SK-N-SH (cell line): Measurements from ENCODE around the gene PYCR2.

Experiments
- EP300 ChIP-seq, 2 experiments: IDR thresholded peaks; 2 replicates each; pipeline versions ENCODE4 v1.4.0 to v1.6.1; 2012; ENCODE audit warnings: borderline replicate concordance in 1 of 2, low read depth in 1 of 2, low read length in 1 of 2
- EZH2phosphoT487 ChIP-seq: fragments of 200-600 bp; sonication (generic); IDR thresholded peaks from 2 replicates; pipeline ENCODE4 v1.6.1; 2017; ENCODE audit warnings: low read depth, mixed run types, mild to moderate bottlenecking, antibody characterized with exemption, moderate library complexity, borderline replicate concordance
- GABPA ChIP-seq: IDR thresholded peaks from 2 replicates; pipeline ENCODE4 v1.4.0; 2012; ENCODE audit warnings: low read depth, mild to moderate bottlenecking
- MAX ChIP-seq: IDR thresholded peaks from 2 replicates; pipeline ENCODE4 v1.4.0; 2012; ENCODE audit warnings: low read depth
- NFIC ChIP-seq: IDR thresholded peaks from 2 replicates; pipeline ENCODE4 v1.4.0; 2012; ENCODE audit warnings: borderline replicate concordance
- POLR2AphosphoS5 ChIP-seq: IDR thresholded peaks from 2 replicates; pipeline ENCODE4 v1.6.1; 2012; ENCODE audit warnings: low read depth, low read length
- RAD21 ChIP-seq: IDR thresholded peaks from 2 replicates; pipeline ENCODE4 v1.6.1; 2012; ENCODE audit warnings: mild to moderate bottlenecking, low read length
- RXRA ChIP-seq: IDR thresholded peaks from 2 replicates; pipeline ENCODE4 v1.4.0; 2012; ENCODE audit warnings: low read depth, mild to moderate bottlenecking, borderline replicate concordance
- SMC3 ChIP-seq: IDR thresholded peaks from 2 replicates; pipeline ENCODE4 v1.6.1; 2012; ENCODE audit warnings: low read depth, low read length, improper control_type of control experiment
- TAF1 ChIP-seq: IDR thresholded peaks from 2 replicates; pipeline ENCODE4 v1.6.1; 2012; ENCODE audit warnings: low read depth, mild to moderate bottlenecking, low read length, moderate library complexity, borderline replicate concordance
- YY1 ChIP-seq: IDR thresholded peaks from 2 replicates; pipeline ENCODE4 v1.4.0; 2012; ENCODE audit warnings: low read depth, mild to moderate bottlenecking
- TF ChIP-seq, protein P1 (sequence below): fragments of 200-600 bp; sonication (generic); IDR thresholded peaks from 2 replicates; pipeline ENCODE4 v1.6.1; 2017; ENCODE audit warnings: antibody characterized with exemption, mild to moderate bottlenecking, moderate library complexity
- TF ChIP-seq, protein P2 (sequence below): IDR thresholded peaks from 2 replicates; pipeline ENCODE4 v1.6.1; 2012; ENCODE audit warnings: mild to moderate bottlenecking, low read depth, low read length, moderate library complexity
- TF ChIP-seq, protein P3 (sequence below): IDR thresholded peaks from 2 replicates; pipeline ENCODE4 v1.4.0; 2012; ENCODE audit warnings: low read depth, borderline replicate concordance

- TF ChIP-seq, protein P1, sequence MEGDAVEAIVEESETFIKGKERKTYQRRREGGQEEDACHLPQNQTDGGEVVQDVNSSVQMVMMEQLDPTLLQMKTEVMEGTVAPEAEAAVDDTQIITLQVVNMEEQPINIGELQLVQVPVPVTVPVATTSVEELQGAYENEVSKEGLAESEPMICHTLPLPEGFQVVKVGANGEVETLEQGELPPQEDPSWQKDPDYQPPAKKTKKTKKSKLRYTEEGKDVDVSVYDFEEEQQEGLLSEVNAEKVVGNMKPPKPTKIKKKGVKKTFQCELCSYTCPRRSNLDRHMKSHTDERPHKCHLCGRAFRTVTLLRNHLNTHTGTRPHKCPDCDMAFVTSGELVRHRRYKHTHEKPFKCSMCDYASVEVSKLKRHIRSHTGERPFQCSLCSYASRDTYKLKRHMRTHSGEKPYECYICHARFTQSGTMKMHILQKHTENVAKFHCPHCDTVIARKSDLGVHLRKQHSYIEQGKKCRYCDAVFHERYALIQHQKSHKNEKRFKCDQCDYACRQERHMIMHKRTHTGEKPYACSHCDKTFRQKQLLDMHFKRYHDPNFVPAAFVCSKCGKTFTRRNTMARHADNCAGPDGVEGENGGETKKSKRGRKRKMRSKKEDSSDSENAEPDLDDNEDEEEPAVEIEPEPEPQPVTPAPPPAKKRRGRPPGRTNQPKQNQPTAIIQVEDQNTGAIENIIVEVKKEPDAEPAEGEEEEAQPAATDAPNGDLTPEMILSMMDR, result no peak
- no peak for TF ChIP-seq TAF1
- TF ChIP-seq EZH2phosphoT487, result no peak
- TF ChIP-seq RXRA, result no peak
- no peak for TF ChIP-seq GABPA
- TF ChIP-seq, protein P2, sequence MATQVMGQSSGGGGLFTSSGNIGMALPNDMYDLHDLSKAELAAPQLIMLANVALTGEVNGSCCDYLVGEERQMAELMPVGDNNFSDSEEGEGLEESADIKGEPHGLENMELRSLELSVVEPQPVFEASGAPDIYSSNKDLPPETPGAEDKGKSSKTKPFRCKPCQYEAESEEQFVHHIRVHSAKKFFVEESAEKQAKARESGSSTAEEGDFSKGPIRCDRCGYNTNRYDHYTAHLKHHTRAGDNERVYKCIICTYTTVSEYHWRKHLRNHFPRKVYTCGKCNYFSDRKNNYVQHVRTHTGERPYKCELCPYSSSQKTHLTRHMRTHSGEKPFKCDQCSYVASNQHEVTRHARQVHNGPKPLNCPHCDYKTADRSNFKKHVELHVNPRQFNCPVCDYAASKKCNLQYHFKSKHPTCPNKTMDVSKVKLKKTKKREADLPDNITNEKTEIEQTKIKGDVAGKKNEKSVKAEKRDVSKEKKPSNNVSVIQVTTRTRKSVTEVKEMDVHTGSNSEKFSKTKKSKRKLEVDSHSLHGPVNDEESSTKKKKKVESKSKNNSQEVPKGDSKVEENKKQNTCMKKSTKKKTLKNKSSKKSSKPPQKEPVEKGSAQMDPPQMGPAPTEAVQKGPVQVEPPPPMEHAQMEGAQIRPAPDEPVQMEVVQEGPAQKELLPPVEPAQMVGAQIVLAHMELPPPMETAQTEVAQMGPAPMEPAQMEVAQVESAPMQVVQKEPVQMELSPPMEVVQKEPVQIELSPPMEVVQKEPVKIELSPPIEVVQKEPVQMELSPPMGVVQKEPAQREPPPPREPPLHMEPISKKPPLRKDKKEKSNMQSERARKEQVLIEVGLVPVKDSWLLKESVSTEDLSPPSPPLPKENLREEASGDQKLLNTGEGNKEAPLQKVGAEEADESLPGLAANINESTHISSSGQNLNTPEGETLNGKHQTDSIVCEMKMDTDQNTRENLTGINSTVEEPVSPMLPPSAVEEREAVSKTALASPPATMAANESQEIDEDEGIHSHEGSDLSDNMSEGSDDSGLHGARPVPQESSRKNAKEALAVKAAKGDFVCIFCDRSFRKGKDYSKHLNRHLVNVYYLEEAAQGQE, result no peak
- no peak for TF ChIP-seq YY1
- TF ChIP-seq, protein P3, sequence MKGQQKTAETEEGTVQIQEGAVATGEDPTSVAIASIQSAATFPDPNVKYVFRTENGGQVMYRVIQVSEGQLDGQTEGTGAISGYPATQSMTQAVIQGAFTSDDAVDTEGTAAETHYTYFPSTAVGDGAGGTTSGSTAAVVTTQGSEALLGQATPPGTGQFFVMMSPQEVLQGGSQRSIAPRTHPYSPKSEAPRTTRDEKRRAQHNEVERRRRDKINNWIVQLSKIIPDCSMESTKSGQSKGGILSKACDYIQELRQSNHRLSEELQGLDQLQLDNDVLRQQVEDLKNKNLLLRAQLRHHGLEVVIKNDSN, result no peak
- TF ChIP-seq RAD21, result no peak
- TF ChIP-seq NFIC, result no peak
- no peak for TF ChIP-seq POLR2AphosphoS5
- TF ChIP-seq EP300 (IDR thresholded peaks at IDR 0.05; ENCODE audit: borderline replicate concordance in 1 of 2, low read depth in 1 of 2, low read length in 1 of 2), result no peak
- no peak for TF ChIP-seq MAX
- no peak for TF ChIP-seq SMC3
Observed at GRCh38 chr1:225897595-225898514, 26.2 kb downstream of the PYCR2 start.
